PC-9 (cell line): ENCODE measurements around the gene PUM1. TPM values are rescaled to one million over a fixed set of nuclear protein-coding genes. Genes with fewer than 3 reads are reported as not detected.

Experiments
- BruUV-seq: library from RNA; stranded (reverse); fragments of 400-500 nt; replicated peaks from 2 replicates; lab custom pipeline; 2021; lab: Mats Ljungman, UMichigan
- CTCF ChIA-PET: fragments of 300-600 bp; sonication (Branson Sonifier 250); formaldehyde crosslinking; loops from one replicate; lab custom pipeline; 2022; ENCODE audit warnings: antibody characterized with exemption; lab: Charles Lee
- POLR2A ChIA-PET: fragments of 300-600 bp; sonication (Branson Sonifier 250); formaldehyde crosslinking; loops from one replicate; lab custom pipeline; 2022; ENCODE audit warnings: antibody characterized with exemption; ENCODE audit not compliant: unreplicated experiment; lab: Charles Lee
- DNase-seq, 2 experiments: peaks; one replicate each; pipeline versions ENCODE4 v3.0.0 to v3.0.0-alpha.2; 2015 to 2022; ENCODE audit warnings: mixed read lengths in 1 of 2
- H2AFZ ChIP-seq: fragments of 200-600 bp; sonication (generic); 2 replicates; pipeline ENCODE4 v1.8.1; 2017; ENCODE audit warnings: antibody characterized with exemption
- H3F3A ChIP-seq: fragments of 200-600 bp; sonication (generic); 2 replicates; pipeline ENCODE4 v1.8.1; 2017; ENCODE audit warnings: antibody characterized with exemption, mild to moderate bottlenecking, low read depth; ENCODE audit not compliant: insufficient read depth
- H3K27ac ChIP-seq: fragments of 200-600 bp; sonication (generic); 2 replicates; pipeline ENCODE4 v1.6.1; 2016; ENCODE audit warnings: mixed run types
- H3K27me3 ChIP-seq: fragments of 200-600 bp; sonication (generic); 2 replicates; pipeline ENCODE4 v1.6.1; 2016; ENCODE audit warnings: low read depth, mixed run types; ENCODE audit not compliant: insufficient read depth
- H3K36me3 ChIP-seq: fragments of 200-600 bp; sonication (generic); 2 replicates; pipeline ENCODE4 v1.6.1; 2016; ENCODE audit warnings: low read depth, mixed run types
- H3K4me1 ChIP-seq: fragments of 200-600 bp; sonication (generic); replicated peaks from 2 replicates; pipeline ENCODE4 v1.6.1; 2016; ENCODE audit warnings: mixed run types; ENCODE audit not compliant: insufficient read depth
- H3K4me2 ChIP-seq: fragments of 200-600 bp; sonication (generic); 2 replicates; pipeline ENCODE4 v1.6.1; 2017; ENCODE audit warnings: mixed run types
- H3K4me3 ChIP-seq: fragments of 200-600 bp; sonication (generic); 2 replicates; pipeline ENCODE4 v1.6.1; 2016; ENCODE audit warnings: mixed run types
- H3K79me2 ChIP-seq: fragments of 200-600 bp; sonication (generic); 2 replicates; pipeline ENCODE4 v1.6.1; 2017; ENCODE audit warnings: low read depth, mixed run types
- H3K9me2 ChIP-seq: fragments of 200-600 bp; sonication (generic); 2 replicates; pipeline ENCODE4 v1.8.1; 2017; ENCODE audit warnings: mild to moderate bottlenecking; ENCODE audit not compliant: insufficient read depth
- H3K9me3 ChIP-seq: fragments of 200-600 bp; sonication (generic); 2 replicates; pipeline ENCODE4 v1.8.1; 2016; ENCODE audit warnings: low read depth; ENCODE audit not compliant: insufficient read depth
- H4K20me1 ChIP-seq: fragments of 200-600 bp; sonication (generic); 2 replicates; pipeline ENCODE4 v1.8.1; 2017; ENCODE audit not compliant: insufficient read depth
- EZH2 ChIP-seq: fragments of 200-600 bp; sonication (generic); IDR thresholded peaks from 2 replicates; pipeline ENCODE4 v1.8.0; 2017; ENCODE audit warnings: antibody characterized with exemption, low read depth
- intact Hi-C: fragments of 100-400 bp; cut with micrococcal nuclease; formaldehyde crosslinking; loops from one replicate; pipeline ENCODE4 v1.10.0; 2022; ENCODE audit not compliant: unreplicated experiment
- total RNA-seq: library from RNA; stranded (reverse); gene quantifications from 2 replicates; pipeline ENCODE4 v1.2.3, GENCODE V29; 2021
- TF ChIP-seq, protein P1 (sequence below): fragments of 200-600 bp; sonication (generic); conservative IDR thresholded peaks from 2 replicates; pipeline ENCODE4 v1.6.1; 2017; ENCODE audit warnings: mixed run types, antibody characterized with exemption, mild to moderate bottlenecking, moderate library complexity

PUM1 gene
- total RNA-seq, 1 experiment from 2014 or later, result 117 TPM

GRCh38 chr1:30906631-30907441, 158.7 kb downstream of the PUM1 start:
- Histone ChIP-seq H3K4me3 (no peak overlapping the region), H3K9me3 (no peaks in the 10 kb centered on the region), H3F3A (no peaks in the 10 kb centered on the region), H3K27me3 (no peaks in the 10 kb centered on the region), H3K79me2 (no peaks in the 10 kb centered on the region), H3K36me3 (no peaks in the 10 kb centered on the region), H3K9me2 (no peaks in the 10 kb centered on the region), H3K27ac (no peak overlapping the region), H2AFZ (no peak overlapping the region), H3K4me2 (no peak overlapping the region; the same call in 1 of the 2 replicates), H3K4me1 (peaks cover 17% of the 10 kb centered on the region), H4K20me1 (no peaks in the 10 kb centered on the region)
- no peak for DNase-seq
- TF ChIP-seq, protein P1, sequence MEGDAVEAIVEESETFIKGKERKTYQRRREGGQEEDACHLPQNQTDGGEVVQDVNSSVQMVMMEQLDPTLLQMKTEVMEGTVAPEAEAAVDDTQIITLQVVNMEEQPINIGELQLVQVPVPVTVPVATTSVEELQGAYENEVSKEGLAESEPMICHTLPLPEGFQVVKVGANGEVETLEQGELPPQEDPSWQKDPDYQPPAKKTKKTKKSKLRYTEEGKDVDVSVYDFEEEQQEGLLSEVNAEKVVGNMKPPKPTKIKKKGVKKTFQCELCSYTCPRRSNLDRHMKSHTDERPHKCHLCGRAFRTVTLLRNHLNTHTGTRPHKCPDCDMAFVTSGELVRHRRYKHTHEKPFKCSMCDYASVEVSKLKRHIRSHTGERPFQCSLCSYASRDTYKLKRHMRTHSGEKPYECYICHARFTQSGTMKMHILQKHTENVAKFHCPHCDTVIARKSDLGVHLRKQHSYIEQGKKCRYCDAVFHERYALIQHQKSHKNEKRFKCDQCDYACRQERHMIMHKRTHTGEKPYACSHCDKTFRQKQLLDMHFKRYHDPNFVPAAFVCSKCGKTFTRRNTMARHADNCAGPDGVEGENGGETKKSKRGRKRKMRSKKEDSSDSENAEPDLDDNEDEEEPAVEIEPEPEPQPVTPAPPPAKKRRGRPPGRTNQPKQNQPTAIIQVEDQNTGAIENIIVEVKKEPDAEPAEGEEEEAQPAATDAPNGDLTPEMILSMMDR, result no peak
- no peak for TF ChIP-seq EZH2
- ChIA-PET CTCF (interaction anchor here (0.5 to 0.8 kb wide), 2 partner anchors 188 to 423 kb away, joined by 3 to 5 read pairs; no protein-coding TSS in a partner anchor), POLR2A (no interaction called here)
- intact Hi-C loops, result no loop called here
- no TSS peak for BruUV-seq

GRCh38 chr1:30905916-30906620, 159.4 kb downstream of the PUM1 start:
- TF ChIP-seq, protein P1, result no peak
- no peak for TF ChIP-seq EZH2
- POLR2A ChIA-PET, result no interaction called here
- Histone ChIP-seq H3K4me3 (no peak overlapping the region), H4K20me1 (no peaks in the 10 kb centered on the region), H3K9me2 (no peaks in the 10 kb centered on the region), H3K79me2 (no peaks in the 10 kb centered on the region), H3K9me3 (no peaks in the 10 kb centered on the region), H3K27me3 (no peaks in the 10 kb centered on the region), H3K4me1 (peaks cover 17% of the 10 kb centered on the region), H2AFZ (no peak overlapping the region), H3K4me2 (no peak overlapping the region), H3K27ac (no peak overlapping the region), H3K36me3 (no peaks in the 10 kb centered on the region), H3F3A (no peaks in the 10 kb centered on the region)
- intact Hi-C loops, result no loop called here
- BruUV-seq, result no TSS peak
- CTCF ChIA-PET, result no interaction called here
- no peak for DNase-seq

DNA sequence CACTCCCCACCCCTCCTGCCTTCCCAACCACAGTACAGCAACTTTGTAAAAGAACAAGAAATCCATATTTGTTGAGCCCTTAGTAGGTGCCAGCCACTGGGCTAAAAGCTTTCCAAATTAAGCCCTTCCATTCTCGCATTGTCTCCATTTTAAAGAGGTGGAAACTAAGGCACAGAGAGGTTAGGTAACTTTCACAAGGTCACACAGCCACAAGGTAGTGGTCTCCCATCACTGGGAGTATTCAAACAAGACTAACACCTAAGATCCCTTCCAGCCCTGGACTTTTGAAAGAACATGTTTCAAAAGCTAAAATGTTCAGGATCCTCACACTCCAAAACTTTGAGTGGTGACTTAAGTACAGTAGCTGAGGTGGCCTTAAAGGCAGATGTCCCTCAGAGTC, 160.1 kb downstream of the PUM1 start:
- H3K4me2 ChIP-seq, result no peak overlapping the region
- POLR2A ChIA-PET, result no interaction called here
- H2AFZ ChIP-seq, result no peak overlapping the region
- no peaks in the 10 kb centered on the region for H3K9me2 ChIP-seq
- H3K4me3 ChIP-seq, result no peak overlapping the region
- H3K4me1 ChIP-seq, result peaks cover 13% of the 10 kb centered on the region
- H3F3A ChIP-seq, result no peaks in the 10 kb centered on the region
- TF ChIP-seq EZH2, result no peak
- TF ChIP-seq, protein P1, result no peak
- H3K9me3 ChIP-seq, result no peaks in the 10 kb centered on the region
- H4K20me1 ChIP-seq, result no peaks in the 10 kb centered on the region
- no peaks in the 10 kb centered on the region for H3K79me2 ChIP-seq
- H3K27ac ChIP-seq, result no peak overlapping the region
- BruUV-seq, result no TSS peak
- H3K36me3 ChIP-seq, result no peaks in the 10 kb centered on the region
- H3K27me3 ChIP-seq, result no peaks in the 10 kb centered on the region
- CTCF ChIA-PET, result no interaction called here
- intact Hi-C loops, result no loop called here
- no peak for DNase-seq
